WTC11 (cell line): ENCODE measurements around the gene ZIC1. TPM values are rescaled to one million over a fixed set of nuclear protein-coding genes. Genes with fewer than 3 reads are reported as not detected.

Experiments used
- ATAC-seq: fragments of 200-7000 bp; cut with Tn5 transposase; 2 replicates; pipeline ENCODE4 v1.10.0; 2021; ENCODE audit warnings: mild to moderate bottlenecking, moderate library complexity
- CTCF ChIA-PET: fragments of 300-600 bp; sonication (Branson Sonifier 250); formaldehyde crosslinking; loops from one replicate; lab custom pipeline; 2021; ENCODE audit warnings: antibody characterized with exemption; lab: Charles Lee
- POLR2A ChIA-PET: fragments of 350-600 bp; sonication (Branson Sonifier 250); formaldehyde crosslinking; loops from one replicate; lab custom pipeline; 2021; ENCODE audit warnings: antibody characterized with exemption; lab: Charles Lee
- DNase-seq: peaks from one replicate; pipeline ENCODE4 v3.0.0; 2021; ENCODE audit warnings: low spot score
- H3K27ac Mint-ChIP-seq: 2 replicates; pipeline ENCODE4 v1.8.0; 2021; ENCODE audit warnings: mixed read lengths
- H3K27me3 Mint-ChIP-seq: 2 replicates; pipeline ENCODE4 v1.8.0; 2021; ENCODE audit warnings: low read depth, mild to moderate bottlenecking, moderate library complexity, mixed read lengths
- H3K36me3 Mint-ChIP-seq: 2 replicates; pipeline ENCODE4 v1.8.0; 2021; ENCODE audit warnings: mixed read lengths
- H3K4me1 Mint-ChIP-seq: 2 replicates; pipeline ENCODE4 v1.8.0; 2022; ENCODE audit warnings: mixed read lengths
- H3K4me3 Mint-ChIP-seq: 2 replicates; pipeline ENCODE4 v1.8.0; 2021; ENCODE audit warnings: mild to moderate bottlenecking, moderate library complexity, mixed read lengths
- H3K9me3 Mint-ChIP-seq: 2 replicates; pipeline ENCODE4 v1.8.0; 2021; ENCODE audit warnings: mixed read lengths
- CREM ChIP-seq: sonication (generic); formaldehyde crosslinking; IDR thresholded peaks from 2 replicates; pipeline ENCODE4 v1.8.1; 2022; ENCODE audit warnings: mild to moderate bottlenecking, missing genetic modification reagents, moderate library complexity
- EMX1 ChIP-seq: fragments of 250-450 bp; sonication (Bioruptor Pico); IDR thresholded peaks from 2 replicates; pipeline ENCODE4 v1.8.0; 2021; ENCODE audit warnings: mild to moderate bottlenecking
- GABPB1 ChIP-seq: sonication (generic); formaldehyde crosslinking; IDR thresholded peaks from 2 replicates; pipeline ENCODE4 v1.8.1; 2023; ENCODE audit warnings: mild to moderate bottlenecking, missing genetic modification reagents
- MYBL2 ChIP-seq: sonication (generic); formaldehyde crosslinking; IDR thresholded peaks from 2 replicates; pipeline ENCODE4 v1.8.1; 2023; ENCODE audit warnings: mild to moderate bottlenecking, moderate library complexity, missing genetic modification reagents
- NFATC4 ChIP-seq: fragments of 250-450 bp; sonication (Bioruptor Pico); IDR thresholded peaks from 2 replicates; pipeline ENCODE4 v1.9.0; 2021; ENCODE audit warnings: mild to moderate bottlenecking
- NR2C2 ChIP-seq: sonication (generic); formaldehyde crosslinking; IDR thresholded peaks from 2 replicates; pipeline ENCODE4 v1.8.0; 2022; ENCODE audit warnings: mild to moderate bottlenecking, missing genetic modification reagents
- SMAD4 ChIP-seq: sonication (generic); formaldehyde crosslinking; IDR thresholded peaks from 2 replicates; pipeline ENCODE4 v1.8.0; 2022; ENCODE audit warnings: mild to moderate bottlenecking, missing genetic modification reagents
- TP53 ChIP-seq: sonication (generic); formaldehyde crosslinking; IDR thresholded peaks from 2 replicates; pipeline ENCODE4 v1.8.1; 2023; ENCODE audit warnings: mild to moderate bottlenecking, missing genetic modification reagents
- ZBTB21 ChIP-seq: sonication (generic); formaldehyde crosslinking; IDR thresholded peaks from 2 replicates; pipeline ENCODE4 v1.8.1; 2023; ENCODE audit warnings: mild to moderate bottlenecking, missing genetic modification reagents, borderline replicate concordance
- ZNF121 ChIP-seq: sonication (generic); formaldehyde crosslinking; IDR thresholded peaks from 2 replicates; pipeline ENCODE4 v1.8.0; 2023; ENCODE audit warnings: missing genetic modification reagents
- ZNF232 ChIP-seq: sonication (generic); formaldehyde crosslinking; IDR thresholded peaks from 2 replicates; pipeline ENCODE4 v1.8.0; 2022; ENCODE audit warnings: mild to moderate bottlenecking, missing genetic modification reagents
- total RNA-seq: library from RNA; stranded (reverse); gene quantifications from 3 replicates; pipeline ENCODE4 v1.2.3, GENCODE V29; 2021
- TF ChIP-seq, protein P1 (sequence below): fragments of 250-450 bp; sonication (Bioruptor Pico); IDR thresholded peaks from 2 replicates; pipeline ENCODE4 v1.9.0; 2021; ENCODE audit warnings: mild to moderate bottlenecking
- TF ChIP-seq, protein P2 (sequence below): sonication (generic); formaldehyde crosslinking; IDR thresholded peaks from 2 replicates; pipeline ENCODE4 v1.8.0; 2022; ENCODE audit warnings: mild to moderate bottlenecking, missing genetic modification reagents
- TF ChIP-seq, protein P3 (sequence below): sonication (generic); formaldehyde crosslinking; IDR thresholded peaks from 2 replicates; pipeline ENCODE4 v1.8.0; 2022; ENCODE audit warnings: mild to moderate bottlenecking, missing genetic modification reagents
- TF ChIP-seq, protein P4 (sequence below): sonication (generic); formaldehyde crosslinking; IDR thresholded peaks from 2 replicates; pipeline ENCODE4 v1.8.1; 2023; ENCODE audit warnings: mild to moderate bottlenecking, missing genetic modification reagents, borderline replicate concordance
- TF ChIP-seq, protein P5 (sequence below): sonication (generic); formaldehyde crosslinking; IDR thresholded peaks from 2 replicates; pipeline ENCODE4 v1.8.0; 2022; ENCODE audit warnings: mild to moderate bottlenecking, missing genetic modification reagents
- TF ChIP-seq, protein P6 (sequence below): fragments of 200-600 bp; IDR thresholded peaks from 2 replicates; pipeline ENCODE4 v1.8.0; 2022; ENCODE audit warnings: antibody characterized with exemption
- TF ChIP-seq, protein P7 (sequence below): sonication (generic); formaldehyde crosslinking; IDR thresholded peaks from 2 replicates; pipeline ENCODE4 v1.8.1; 2023; ENCODE audit warnings: mild to moderate bottlenecking, missing genetic modification reagents, moderate library complexity

Gene ZIC1
- total RNA-seq, 1 experiment from 2014 or later: 59.7 TPM

DNA sequence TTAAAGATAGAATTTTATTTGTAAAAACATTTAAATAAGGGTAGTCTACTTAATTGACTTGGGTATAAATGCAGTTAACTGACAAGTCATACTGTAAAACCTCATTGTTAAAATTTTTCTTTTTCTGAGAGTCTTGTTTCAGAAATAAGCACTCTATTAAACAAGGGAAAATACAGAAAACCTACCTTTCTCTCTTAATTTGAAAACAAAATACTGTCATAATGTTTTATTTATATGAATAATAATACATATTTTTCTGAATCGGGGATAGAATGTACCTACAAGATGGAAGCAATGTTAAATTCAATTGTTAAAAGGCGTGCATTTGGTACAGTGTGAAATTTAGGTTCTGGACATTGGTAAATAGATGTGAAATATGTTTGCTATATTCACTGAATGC, 17.8 kb downstream of the ZIC1 start:
- Mint-ChIP-seq H3K27ac (no peak overlapping the region), H3K9me3 (no peaks in the 10 kb centered on the region), H3K36me3 (no peaks in the 10 kb centered on the region), H3K4me3 (no peak overlapping the region), H3K27me3 (peaks cover 45% of the 10 kb centered on the region), H3K4me1 (peaks cover 29% of the 10 kb centered on the region)
- ATAC-seq (no peak), DNase-seq (no peak)
- TF ChIP-seq, protein P1, sequence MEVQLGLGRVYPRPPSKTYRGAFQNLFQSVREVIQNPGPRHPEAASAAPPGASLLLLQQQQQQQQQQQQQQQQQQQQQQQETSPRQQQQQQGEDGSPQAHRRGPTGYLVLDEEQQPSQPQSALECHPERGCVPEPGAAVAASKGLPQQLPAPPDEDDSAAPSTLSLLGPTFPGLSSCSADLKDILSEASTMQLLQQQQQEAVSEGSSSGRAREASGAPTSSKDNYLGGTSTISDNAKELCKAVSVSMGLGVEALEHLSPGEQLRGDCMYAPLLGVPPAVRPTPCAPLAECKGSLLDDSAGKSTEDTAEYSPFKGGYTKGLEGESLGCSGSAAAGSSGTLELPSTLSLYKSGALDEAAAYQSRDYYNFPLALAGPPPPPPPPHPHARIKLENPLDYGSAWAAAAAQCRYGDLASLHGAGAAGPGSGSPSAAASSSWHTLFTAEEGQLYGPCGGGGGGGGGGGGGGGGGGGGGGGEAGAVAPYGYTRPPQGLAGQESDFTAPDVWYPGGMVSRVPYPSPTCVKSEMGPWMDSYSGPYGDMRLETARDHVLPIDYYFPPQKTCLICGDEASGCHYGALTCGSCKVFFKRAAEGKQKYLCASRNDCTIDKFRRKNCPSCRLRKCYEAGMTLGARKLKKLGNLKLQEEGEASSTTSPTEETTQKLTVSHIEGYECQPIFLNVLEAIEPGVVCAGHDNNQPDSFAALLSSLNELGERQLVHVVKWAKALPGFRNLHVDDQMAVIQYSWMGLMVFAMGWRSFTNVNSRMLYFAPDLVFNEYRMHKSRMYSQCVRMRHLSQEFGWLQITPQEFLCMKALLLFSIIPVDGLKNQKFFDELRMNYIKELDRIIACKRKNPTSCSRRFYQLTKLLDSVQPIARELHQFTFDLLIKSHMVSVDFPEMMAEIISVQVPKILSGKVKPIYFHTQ: no peak
- TF ChIP-seq SMAD4 (CRISPR knock-in tag) (no peak), MYBL2 (CRISPR knock-in tag) (no peak), ZNF121 (CRISPR knock-in tag) (no peak), CREM (CRISPR knock-in tag) (no peak), GABPB1 (CRISPR knock-in tag) (no peak), NFATC4 (CRISPR knock-in tag) (no peak), ZNF232 (CRISPR knock-in tag) (no peak), EMX1 (CRISPR knock-in tag) (no peak), NR2C2 (CRISPR knock-in tag) (no peak)
- TF ChIP-seq, protein P2, sequence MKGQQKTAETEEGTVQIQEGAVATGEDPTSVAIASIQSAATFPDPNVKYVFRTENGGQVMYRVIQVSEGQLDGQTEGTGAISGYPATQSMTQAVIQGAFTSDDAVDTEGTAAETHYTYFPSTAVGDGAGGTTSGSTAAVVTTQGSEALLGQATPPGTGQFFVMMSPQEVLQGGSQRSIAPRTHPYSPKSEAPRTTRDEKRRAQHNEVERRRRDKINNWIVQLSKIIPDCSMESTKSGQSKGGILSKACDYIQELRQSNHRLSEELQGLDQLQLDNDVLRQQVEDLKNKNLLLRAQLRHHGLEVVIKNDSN: no peak
- TF ChIP-seq, protein P3, sequence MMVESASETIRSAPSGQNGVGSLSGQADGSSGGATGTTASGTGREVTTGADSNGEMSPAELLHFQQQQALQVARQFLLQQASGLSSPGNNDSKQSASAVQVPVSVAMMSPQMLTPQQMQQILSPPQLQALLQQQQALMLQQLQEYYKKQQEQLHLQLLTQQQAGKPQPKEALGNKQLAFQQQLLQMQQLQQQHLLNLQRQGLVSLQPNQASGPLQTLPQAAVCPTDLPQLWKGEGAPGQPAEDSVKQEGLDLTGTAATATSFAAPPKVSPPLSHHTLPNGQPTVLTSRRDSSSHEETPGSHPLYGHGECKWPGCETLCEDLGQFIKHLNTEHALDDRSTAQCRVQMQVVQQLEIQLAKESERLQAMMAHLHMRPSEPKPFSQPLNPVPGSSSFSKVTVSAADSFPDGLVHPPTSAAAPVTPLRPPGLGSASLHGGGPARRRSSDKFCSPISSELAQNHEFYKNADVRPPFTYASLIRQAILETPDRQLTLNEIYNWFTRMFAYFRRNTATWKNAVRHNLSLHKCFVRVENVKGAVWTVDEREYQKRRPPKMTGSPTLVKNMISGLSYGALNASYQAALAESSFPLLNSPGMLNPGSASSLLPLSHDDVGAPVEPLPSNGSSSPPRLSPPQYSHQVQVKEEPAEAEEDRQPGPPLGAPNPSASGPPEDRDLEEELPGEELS (CRISPR knock-in tag): no peak
- TF ChIP-seq, protein P4, sequence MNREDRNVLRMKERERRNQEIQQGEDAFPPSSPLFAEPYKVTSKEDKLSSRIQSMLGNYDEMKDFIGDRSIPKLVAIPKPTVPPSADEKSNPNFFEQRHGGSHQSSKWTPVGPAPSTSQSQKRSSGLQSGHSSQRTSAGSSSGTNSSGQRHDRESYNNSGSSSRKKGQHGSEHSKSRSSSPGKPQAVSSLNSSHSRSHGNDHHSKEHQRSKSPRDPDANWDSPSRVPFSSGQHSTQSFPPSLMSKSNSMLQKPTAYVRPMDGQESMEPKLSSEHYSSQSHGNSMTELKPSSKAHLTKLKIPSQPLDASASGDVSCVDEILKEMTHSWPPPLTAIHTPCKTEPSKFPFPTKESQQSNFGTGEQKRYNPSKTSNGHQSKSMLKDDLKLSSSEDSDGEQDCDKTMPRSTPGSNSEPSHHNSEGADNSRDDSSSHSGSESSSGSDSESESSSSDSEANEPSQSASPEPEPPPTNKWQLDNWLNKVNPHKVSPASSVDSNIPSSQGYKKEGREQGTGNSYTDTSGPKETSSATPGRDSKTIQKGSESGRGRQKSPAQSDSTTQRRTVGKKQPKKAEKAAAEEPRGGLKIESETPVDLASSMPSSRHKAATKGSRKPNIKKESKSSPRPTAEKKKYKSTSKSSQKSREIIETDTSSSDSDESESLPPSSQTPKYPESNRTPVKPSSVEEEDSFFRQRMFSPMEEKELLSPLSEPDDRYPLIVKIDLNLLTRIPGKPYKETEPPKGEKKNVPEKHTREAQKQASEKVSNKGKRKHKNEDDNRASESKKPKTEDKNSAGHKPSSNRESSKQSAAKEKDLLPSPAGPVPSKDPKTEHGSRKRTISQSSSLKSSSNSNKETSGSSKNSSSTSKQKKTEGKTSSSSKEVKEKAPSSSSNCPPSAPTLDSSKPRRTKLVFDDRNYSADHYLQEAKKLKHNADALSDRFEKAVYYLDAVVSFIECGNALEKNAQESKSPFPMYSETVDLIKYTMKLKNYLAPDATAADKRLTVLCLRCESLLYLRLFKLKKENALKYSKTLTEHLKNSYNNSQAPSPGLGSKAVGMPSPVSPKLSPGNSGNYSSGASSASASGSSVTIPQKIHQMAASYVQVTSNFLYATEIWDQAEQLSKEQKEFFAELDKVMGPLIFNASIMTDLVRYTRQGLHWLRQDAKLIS (CRISPR knock-in tag): no peak
- POLR2A ChIA-PET: no interaction called here
- CTCF ChIA-PET: no interaction called here

DNA sequence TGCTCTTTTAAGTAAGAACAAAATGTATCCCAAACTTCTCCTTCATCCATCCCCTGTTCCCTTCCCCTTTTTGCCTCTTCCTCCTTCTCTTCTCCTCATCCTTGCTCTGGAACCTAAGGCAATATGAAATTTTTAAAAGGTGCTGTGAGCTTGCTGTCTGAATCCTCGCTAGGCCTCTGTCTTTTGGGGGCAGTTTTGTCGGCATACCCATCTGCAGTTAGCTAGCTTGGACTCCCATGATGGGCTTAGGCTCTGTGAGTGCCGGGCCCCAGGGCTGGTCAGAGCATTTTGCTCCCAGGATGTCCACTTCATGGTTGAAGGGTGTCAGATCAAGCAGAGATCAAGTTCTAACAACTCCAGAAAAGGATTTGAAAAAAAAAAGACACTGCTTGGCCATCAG, 18.6 kb downstream of the ZIC1 start:
- ATAC-seq (no peak), DNase-seq (no peak)
- Mint-ChIP-seq H3K4me3 (no peak overlapping the region), H3K27ac (no peak overlapping the region), H3K9me3 (no peaks in the 10 kb centered on the region), H3K4me1 (peaks cover 21% of the 10 kb centered on the region), H3K36me3 (no peaks in the 10 kb centered on the region), H3K27me3 (peaks cover 37% of the 10 kb centered on the region)
- POLR2A ChIA-PET: interaction anchor here (1.2 kb wide), 1 partner anchor 30 kb away, joined by 3 read pairs; no protein-coding TSS in a partner anchor
- CTCF ChIA-PET: interaction anchor here (1.8 kb wide), 1 partner anchor 44 kb away, joined by 6 read pairs; no protein-coding TSS in a partner anchor
- TF ChIP-seq, protein P5, sequence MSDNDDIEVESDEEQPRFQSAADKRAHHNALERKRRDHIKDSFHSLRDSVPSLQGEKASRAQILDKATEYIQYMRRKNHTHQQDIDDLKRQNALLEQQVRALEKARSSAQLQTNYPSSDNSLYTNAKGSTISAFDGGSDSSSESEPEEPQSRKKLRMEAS (CRISPR knock-in tag): no peak
- TF ChIP-seq, protein P6, sequence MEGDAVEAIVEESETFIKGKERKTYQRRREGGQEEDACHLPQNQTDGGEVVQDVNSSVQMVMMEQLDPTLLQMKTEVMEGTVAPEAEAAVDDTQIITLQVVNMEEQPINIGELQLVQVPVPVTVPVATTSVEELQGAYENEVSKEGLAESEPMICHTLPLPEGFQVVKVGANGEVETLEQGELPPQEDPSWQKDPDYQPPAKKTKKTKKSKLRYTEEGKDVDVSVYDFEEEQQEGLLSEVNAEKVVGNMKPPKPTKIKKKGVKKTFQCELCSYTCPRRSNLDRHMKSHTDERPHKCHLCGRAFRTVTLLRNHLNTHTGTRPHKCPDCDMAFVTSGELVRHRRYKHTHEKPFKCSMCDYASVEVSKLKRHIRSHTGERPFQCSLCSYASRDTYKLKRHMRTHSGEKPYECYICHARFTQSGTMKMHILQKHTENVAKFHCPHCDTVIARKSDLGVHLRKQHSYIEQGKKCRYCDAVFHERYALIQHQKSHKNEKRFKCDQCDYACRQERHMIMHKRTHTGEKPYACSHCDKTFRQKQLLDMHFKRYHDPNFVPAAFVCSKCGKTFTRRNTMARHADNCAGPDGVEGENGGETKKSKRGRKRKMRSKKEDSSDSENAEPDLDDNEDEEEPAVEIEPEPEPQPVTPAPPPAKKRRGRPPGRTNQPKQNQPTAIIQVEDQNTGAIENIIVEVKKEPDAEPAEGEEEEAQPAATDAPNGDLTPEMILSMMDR: no peak
- TF ChIP-seq, protein P7, sequence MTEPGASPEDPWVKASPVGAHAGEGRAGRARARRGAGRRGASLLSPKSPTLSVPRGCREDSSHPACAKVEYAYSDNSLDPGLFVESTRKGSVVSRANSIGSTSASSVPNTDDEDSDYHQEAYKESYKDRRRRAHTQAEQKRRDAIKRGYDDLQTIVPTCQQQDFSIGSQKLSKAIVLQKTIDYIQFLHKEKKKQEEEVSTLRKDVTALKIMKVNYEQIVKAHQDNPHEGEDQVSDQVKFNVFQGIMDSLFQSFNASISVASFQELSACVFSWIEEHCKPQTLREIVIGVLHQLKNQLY (CRISPR knock-in tag): no peak
- TF ChIP-seq TP53 (CRISPR knock-in tag) (no peak), ZBTB21 (no peak)
- TF ChIP-seq, protein P4 (CRISPR knock-in tag): no peak
